ENCODE measurements around the gene GHITM.
"Not testable (repeated sequence)": the region's sequence is repeated elsewhere in the genome, so short reads cannot be mapped to it uniquely, and the experiment has no call there.

Gene GHITM

GRCh38 chr10:84139126-84140035 lies at the start of gene GHITM:
Gene GHITM, plus strand, starts transcription at chr10:84139509. Its CDS starts 1,992 bp downstream, at chr10:84141501.
- peak; percentile 98 to 99 for DNase-seq (ENCODE audit: low read depth in 2 of 2)

- no peak for DNase-seq (ENCODE audit: low read depth in 2 of 2)
Observed at GRCh38 chr10:84095811-84096497, 43.4 kb upstream of the GHITM start.

- no peak for DNase-seq (ENCODE audit: low read depth in 2 of 2)
Observed at GRCh38 chr10:84097787-84098353, 41.4 kb upstream of the GHITM start.

GRCh38 chr10:84098667-84099066 lies 40.6 kb upstream of the GHITM start:
- DNase-seq (ENCODE audit: low read depth in 2 of 2): no peak

- no peak for DNase-seq (ENCODE audit: low read depth in 2 of 2)
Observed at GRCh38 chr10:84101042-84101441, 38.3 kb upstream of the GHITM start.

GRCh38 chr10:84108797-84109196 lies 30.5 kb upstream of the GHITM start:
- DNase-seq (ENCODE audit: low read depth in 2 of 2): no peak

GRCh38 chr10:84109772-84110171 lies 29.5 kb upstream of the GHITM start:
- not testable (repeated sequence) for DNase-seq (ENCODE audit: low read depth in 2 of 2)

- not testable (repeated sequence) for DNase-seq (ENCODE audit: low read depth in 2 of 2)
Observed at GRCh38 chr10:84113468-84113867, 25.8 kb upstream of the GHITM start.

- DNase-seq (ENCODE audit: low read depth in 2 of 2): no peak
Observed at GRCh38 chr10:84114088-84114667, 25.1 kb upstream of the GHITM start.

GRCh38 chr10:84117204-84117603 lies 22.1 kb upstream of the GHITM start:
- DNase-seq (ENCODE audit: low read depth in 2 of 2): not testable (repeated sequence)

GRCh38 chr10:84117686-84118394 lies 21.5 kb upstream of the GHITM start:
- no peak for DNase-seq (ENCODE audit: low read depth in 2 of 2)

GRCh38 chr10:84118395-84119006 lies 20.8 kb upstream of the GHITM start:
- DNase-seq (ENCODE audit: low read depth in 2 of 2): no peak

- no peak for DNase-seq (ENCODE audit: low read depth in 2 of 2)
Observed at GRCh38 chr10:84123362-84123761, 15.9 kb upstream of the GHITM start.

- not testable (repeated sequence) for DNase-seq (ENCODE audit: low read depth in 2 of 2)
Observed at GRCh38 chr10:84125910-84126784, 13.2 kb upstream of the GHITM start.

GRCh38 chr10:84126785-84127167 lies 12.5 kb upstream of the GHITM start:
- DNase-seq (ENCODE audit: low read depth in 2 of 2): no peak

GRCh38 chr10:84135836-84136235 lies 3.5 kb upstream of the GHITM start:
- DNase-seq (ENCODE audit: low read depth in 2 of 2): no peak

- DNase-seq (ENCODE audit: low read depth in 2 of 2): no peak
Observed at GRCh38 chr10:84137811-84138210, 1.5 kb upstream of the GHITM start.

- DNase-seq (ENCODE audit: low read depth in 2 of 2): peak in 1 of 2 donors; percentile 25
Observed at GRCh38 chr10:84138478-84139125, 707 bp upstream of the GHITM start.

- DNase-seq (ENCODE audit: low read depth in 2 of 2): no peak
Observed at GRCh38 chr10:84140036-84140379, 699 bp downstream of the GHITM start.

- DNase-seq (ENCODE audit: low read depth in 2 of 2): no peak
Observed at GRCh38 chr10:84147347-84147746, 8.0 kb downstream of the GHITM start.
